ENCODE data around the gene SRCAP.

- TF ChIP-seq CTCF (IDR thresholded peaks at IDR 0.05) (no peak), POLR2AphosphoS5 (IDR thresholded peaks at IDR 0.05) (no peak), POLR2A (IDR thresholded peaks at IDR 0.05) (no peak), EP300 (IDR thresholded peaks at IDR 0.05) (no peak)
Measured at GRCh38 chr16:30721167-30721566, 22.2 kb downstream of the SRCAP start.

All from stomach (tissue), 4 donors.